A673 (cell line): ENCODE measurements around the gene SLC38A8.

Source experiments
- CTCF ChIP-seq: fragments of 300-800, 200-600 bp; sonication (generic); conservative IDR thresholded peaks from 2 replicates; pipeline ENCODE4 v1.5.1; 2017; ENCODE audit warnings: low read depth, mild to moderate bottlenecking, antibody characterized with exemption, low read length, moderate library complexity, mixed read lengths
- EZH2 ChIP-seq: fragments of 200-600 bp; sonication (generic); IDR thresholded peaks from 2 replicates; pipeline ENCODE4 v1.6.1; 2017; ENCODE audit warnings: borderline replicate concordance, low read depth, mild to moderate bottlenecking, mixed read lengths, antibody characterized with exemption, low read length; ENCODE audit not compliant: poor library complexity, severe bottlenecking

DNA sequence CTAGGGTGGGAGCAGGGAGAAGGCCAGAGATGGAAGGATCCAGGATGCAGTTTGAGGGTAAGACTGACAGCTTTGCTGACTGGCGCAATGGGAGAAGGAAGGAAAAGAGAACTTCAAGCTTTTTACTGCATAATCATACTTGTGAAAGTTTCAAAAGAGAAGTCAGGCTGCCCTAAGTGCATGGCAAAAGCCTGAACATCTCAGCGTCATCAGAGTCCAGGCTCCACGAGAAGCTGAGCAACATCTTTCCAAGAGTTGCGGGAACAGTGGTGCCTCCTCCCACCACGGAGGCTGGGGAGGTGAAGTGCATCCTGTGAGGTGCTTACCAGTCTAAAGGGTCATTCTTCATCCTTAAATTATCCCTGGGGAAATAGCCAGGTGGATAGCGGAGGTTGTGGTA, 26.9 kb upstream of the SLC38A8 start:
- TF ChIP-seq CTCF (no peak), EZH2 (no peak)
